GM10248 (cell line): ENCODE results near the gene ABLIM2.

Experiments
- CTCF ChIA-PET: fragments of 300-600 bp; sonication (Branson Sonifier 250); formaldehyde crosslinking; extraction: SDS; loops from one replicate; lab custom pipeline; 2021; ENCODE audit warnings: antibody characterized with exemption; lab: Yijun Ruan, JAX
- POLR2A ChIA-PET: fragments of 350-650 bp; sonication (Branson Sonifier 250); formaldehyde crosslinking; extraction: SDS; loops from one replicate; lab custom pipeline; 2020; ENCODE audit warnings: antibody characterized with exemption; lab: Yijun Ruan, JAX
- DNase-seq: peaks from one replicate; pipeline ENCODE4 v3.0.0; 2012; ENCODE audit errors: extremely low spot score
- CTCF ChIP-seq: IDR thresholded peaks from 2 replicates; pipeline ENCODE4 v1.5.1; 2012; ENCODE audit warnings: mild to moderate bottlenecking, low read depth; ENCODE audit errors: extremely low read depth, missing control alignments, control extremely low read depth

ABLIM2 gene

DNA sequence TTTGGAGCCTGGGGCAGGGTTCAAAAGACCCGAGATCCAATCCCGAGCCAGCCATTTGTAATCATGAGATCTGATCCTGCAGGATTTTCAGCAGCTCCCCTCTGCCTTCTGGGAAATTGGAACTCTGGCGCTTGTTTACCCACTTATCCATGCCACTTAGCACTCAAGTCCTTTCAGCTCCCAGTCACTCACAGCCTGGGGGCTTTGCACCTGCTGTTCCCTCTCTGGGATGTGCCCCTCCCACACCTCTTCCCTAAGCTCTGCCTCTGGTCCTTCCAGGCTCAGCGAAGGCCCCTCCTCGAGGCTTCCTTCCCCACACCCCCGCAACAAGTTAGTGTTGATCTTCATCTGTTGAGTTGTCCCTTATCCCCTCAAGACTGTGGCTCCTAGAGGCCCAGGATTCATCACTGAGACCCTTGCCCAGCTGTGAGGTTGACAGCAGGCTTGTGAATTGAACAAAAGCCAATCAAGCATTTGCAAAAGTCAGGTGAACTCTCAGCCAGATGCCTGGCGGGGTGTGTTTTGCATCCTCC is 119.8 kb downstream of the ABLIM2 start:
- CTCF ChIA-PET = no interaction called here
- TF ChIP-seq CTCF = no peak
- no peak for DNase-seq
- POLR2A ChIA-PET = no interaction called here

DNA sequence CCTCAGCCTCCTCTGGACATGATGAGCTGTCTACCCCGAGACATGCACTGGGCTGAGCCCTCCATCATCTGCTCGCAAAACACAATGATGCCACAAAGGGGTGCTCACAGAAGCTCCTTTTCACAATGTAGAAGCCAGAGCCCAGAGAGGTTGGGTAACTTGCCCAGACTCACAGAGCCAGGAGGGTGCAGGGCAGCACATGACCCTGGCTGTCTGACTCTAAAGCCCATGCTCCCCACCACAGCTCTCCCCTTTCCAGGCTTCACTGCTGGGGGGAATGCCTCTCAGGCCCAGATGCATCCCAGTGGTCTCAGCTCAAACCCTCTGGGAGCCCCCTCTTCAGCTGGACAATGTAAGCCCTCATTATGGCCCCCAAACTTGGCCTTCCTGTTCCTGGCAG is 120.5 kb downstream of the ABLIM2 start:
- no peak for TF ChIP-seq CTCF
- ChIA-PET CTCF (no interaction called here), POLR2A (no interaction called here)
- no peak for DNase-seq

- no peak for DNase-seq
- POLR2A ChIA-PET = no interaction called here
- no peak for TF ChIP-seq CTCF
- CTCF ChIA-PET = no interaction called here
Measured at GRCh38 chr4:8037150-8037769, 121.4 kb downstream of the ABLIM2 start.

DNA sequence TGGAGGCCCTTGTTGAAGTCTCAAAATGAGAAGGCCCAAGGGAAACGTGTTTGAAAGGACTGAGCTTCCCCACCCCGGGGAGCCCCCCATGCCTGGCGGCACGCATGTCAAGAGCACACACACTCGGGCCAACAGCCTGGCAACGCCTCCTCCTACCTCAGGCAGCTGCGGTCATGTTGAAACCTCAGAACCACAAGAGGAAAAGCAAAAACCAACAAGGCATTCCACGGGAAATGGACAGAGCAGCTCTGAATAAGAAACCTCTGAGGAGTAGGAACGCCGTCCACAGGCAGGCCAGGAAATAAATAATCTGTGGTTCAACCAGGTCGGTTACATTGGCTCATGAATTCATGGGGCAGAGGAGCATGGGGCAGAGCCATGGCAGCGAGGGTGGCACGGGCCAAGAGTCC is 123.2 kb downstream of the ABLIM2 start:
- no peak for DNase-seq
- TF ChIP-seq CTCF = no peak
- ChIA-PET CTCF (interaction anchor here (1.0 kb wide), 1 partner anchor 15 kb away, joined by 3 read pairs; no protein-coding TSS in a partner anchor), POLR2A (interaction anchor here (1.1 kb wide), 1 partner anchor 645 kb away, joined by 6 read pairs; no protein-coding TSS in a partner anchor)

- ChIA-PET CTCF (no interaction called here), POLR2A (no interaction called here)
- TF ChIP-seq CTCF = no peak
- DNase-seq = no peak
Measured at GRCh38 chr4:8033829-8034528, 124.6 kb downstream of the ABLIM2 start.

- no peak for DNase-seq
- TF ChIP-seq CTCF = no peak
- ChIA-PET CTCF (no interaction called here), POLR2A (no interaction called here)
Measured at GRCh38 chr4:8033067-8033755, 125.4 kb downstream of the ABLIM2 start.
